ENCODE data around the gene FAIM2.

DNA sequence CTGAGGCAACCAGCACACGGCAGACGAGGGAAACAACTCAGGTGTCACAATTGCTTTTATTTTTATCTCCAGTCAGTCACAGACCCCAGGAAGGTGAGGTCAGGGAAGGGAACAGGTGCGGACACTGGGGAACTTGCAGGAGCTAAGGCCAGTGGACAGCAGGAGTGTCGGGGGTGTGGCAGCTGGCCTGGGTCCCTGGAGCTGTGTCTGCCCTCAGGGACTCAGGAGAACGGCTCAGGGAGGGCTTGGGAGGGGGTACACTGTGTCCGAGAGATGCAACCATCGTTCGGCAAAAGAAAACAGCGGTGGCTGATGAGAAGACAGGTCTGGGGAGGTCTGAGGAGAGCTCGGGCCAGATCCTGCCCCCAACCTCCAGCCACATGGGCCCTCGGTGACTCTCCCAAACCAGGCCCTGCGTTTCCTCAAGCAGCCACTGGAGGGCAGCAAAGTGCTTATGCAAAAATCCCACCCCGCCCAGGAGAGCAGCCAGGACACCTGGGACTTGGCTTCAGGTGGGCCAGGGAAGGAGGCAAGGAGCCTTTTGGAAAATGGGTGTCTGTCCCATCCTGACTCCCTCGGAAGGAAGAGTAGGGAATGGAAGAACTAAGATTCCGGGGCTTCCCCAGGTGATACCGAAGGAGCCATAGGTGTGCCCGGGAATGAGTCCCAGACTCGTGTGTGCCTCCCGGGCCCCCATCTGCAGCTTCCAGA is 36.7 kb downstream of the FAIM2 start:
- TF ChIP-seq, protein P1, sequence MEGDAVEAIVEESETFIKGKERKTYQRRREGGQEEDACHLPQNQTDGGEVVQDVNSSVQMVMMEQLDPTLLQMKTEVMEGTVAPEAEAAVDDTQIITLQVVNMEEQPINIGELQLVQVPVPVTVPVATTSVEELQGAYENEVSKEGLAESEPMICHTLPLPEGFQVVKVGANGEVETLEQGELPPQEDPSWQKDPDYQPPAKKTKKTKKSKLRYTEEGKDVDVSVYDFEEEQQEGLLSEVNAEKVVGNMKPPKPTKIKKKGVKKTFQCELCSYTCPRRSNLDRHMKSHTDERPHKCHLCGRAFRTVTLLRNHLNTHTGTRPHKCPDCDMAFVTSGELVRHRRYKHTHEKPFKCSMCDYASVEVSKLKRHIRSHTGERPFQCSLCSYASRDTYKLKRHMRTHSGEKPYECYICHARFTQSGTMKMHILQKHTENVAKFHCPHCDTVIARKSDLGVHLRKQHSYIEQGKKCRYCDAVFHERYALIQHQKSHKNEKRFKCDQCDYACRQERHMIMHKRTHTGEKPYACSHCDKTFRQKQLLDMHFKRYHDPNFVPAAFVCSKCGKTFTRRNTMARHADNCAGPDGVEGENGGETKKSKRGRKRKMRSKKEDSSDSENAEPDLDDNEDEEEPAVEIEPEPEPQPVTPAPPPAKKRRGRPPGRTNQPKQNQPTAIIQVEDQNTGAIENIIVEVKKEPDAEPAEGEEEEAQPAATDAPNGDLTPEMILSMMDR (IDR thresholded peaks at IDR 0.05 in 2 of 3, conservative IDR thresholded peaks at IDR 0.05 in 1 of 3; ENCODE audit: insufficient read depth in 2 of 3, low read depth in 1 of 3, low read length in 3 of 3), result peak; percentile 89 to 95 (median 94)
- no peak for TF ChIP-seq POLR2A (conservative IDR thresholded peaks at IDR 0.05)
- TF ChIP-seq ZFX (CRISPR knock-in tag; IDR thresholded peaks at IDR 0.05), result peak; percentile 57
- TF ChIP-seq FOXK1 (CRISPR knock-in tag; IDR thresholded peaks at IDR 0.05; ENCODE audit: borderline replicate concordance), result no peak
- TF ChIP-seq FOXM1 (IDR thresholded peaks at IDR 0.05; ENCODE audit: low read depth), result no peak
- TF ChIP-seq FOXM1 (CRISPR knock-in tag; IDR thresholded peaks at IDR 0.05; ENCODE audit: low read depth), result no peak
- TF ChIP-seq, protein P2, sequence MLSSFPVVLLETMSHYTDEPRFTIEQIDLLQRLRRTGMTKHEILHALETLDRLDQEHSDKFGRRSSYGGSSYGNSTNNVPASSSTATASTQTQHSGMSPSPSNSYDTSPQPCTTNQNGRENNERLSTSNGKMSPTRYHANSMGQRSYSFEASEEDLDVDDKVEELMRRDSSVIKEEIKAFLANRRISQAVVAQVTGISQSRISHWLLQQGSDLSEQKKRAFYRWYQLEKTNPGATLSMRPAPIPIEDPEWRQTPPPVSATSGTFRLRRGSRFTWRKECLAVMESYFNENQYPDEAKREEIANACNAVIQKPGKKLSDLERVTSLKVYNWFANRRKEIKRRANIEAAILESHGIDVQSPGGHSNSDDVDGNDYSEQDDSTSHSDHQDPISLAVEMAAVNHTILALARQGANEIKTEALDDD (IDR thresholded peaks at IDR 0.05), result no peak
- TF ChIP-seq KDM1A (IDR thresholded peaks at IDR 0.05), result no peak
- TF ChIP-seq NR2C2 (CRISPR knock-in tag; IDR thresholded peaks at IDR 0.05), result no peak
- TF ChIP-seq NR2C2 (tag; IDR thresholded peaks at IDR 0.05), result no peak
- no peak for TF ChIP-seq SOX6 (IDR thresholded peaks at IDR 0.05)
- no peak for TF ChIP-seq RAD51 (IDR thresholded peaks at IDR 0.05; ENCODE audit: borderline replicate concordance, low read depth)
- TF ChIP-seq ZNF3 (CRISPR knock-in tag; IDR thresholded peaks at IDR 0.05), result no peak
